OCI-LY3 (cell line): Measurements from ENCODE around the gene PAX6.

ENCODE experiments used
- H2AFZ ChIP-seq: fragments of 200-600, 300-600 bp; shearing (Covaris generic); 2 replicates; pipeline ENCODE4 v1.6.0; 2014; ENCODE audit warnings: antibody characterized with exemption, low read depth, low read length
- H3K27ac ChIP-seq: fragments of 200-600, 300-600 bp; sonication (generic); 2 replicates; pipeline ENCODE4 v1.5.1; 2014; ENCODE audit warnings: mild to moderate bottlenecking, low read length, moderate library complexity, mixed read lengths
- H3K27me3 ChIP-seq: fragments of 200-600, 300-600 bp; sonication (generic); 2 replicates; pipeline ENCODE4 v1.6.1; 2014; ENCODE audit warnings: low read depth, low read length, mixed read lengths
- H3K36me3 ChIP-seq: fragments of 200-600, 300-600 bp; sonication (generic); replicated peaks from 2 replicates; pipeline ENCODE3; 2014; ENCODE audit warnings: low read depth, low read length, mixed read lengths
- H3K4me1 ChIP-seq: fragments of 300-600, 200-600 bp; sonication (generic); 2 replicates; pipeline ENCODE4 v1.6.1; 2014; ENCODE audit warnings: low read length, mixed read lengths
- H3K4me2 ChIP-seq: fragments of 200-600, 300-600 bp; sonication (generic); 2 replicates; pipeline ENCODE4 v1.6.1; 2014; ENCODE audit warnings: low read length, mixed read lengths
- H3K4me3 ChIP-seq: fragments of 300-600, 200-600 bp; sonication (generic); 2 replicates; pipeline ENCODE4 v1.5.1; 2014; ENCODE audit warnings: antibody characterized with exemption, mild to moderate bottlenecking, low read length, moderate library complexity
- H3K79me2 ChIP-seq: fragments of 300-600, 200-600 bp; shearing (Covaris generic); 2 replicates; pipeline ENCODE4 v1.6.1; 2014; ENCODE audit warnings: mild to moderate bottlenecking, low read length, mixed read lengths
- H3K9ac ChIP-seq: fragments of 300-600, 200-600 bp; shearing (Covaris generic); 2 replicates; pipeline ENCODE4 v1.6.0; 2014; ENCODE audit warnings: mild to moderate bottlenecking, low read length, moderate library complexity
- H3K9me3 ChIP-seq: fragments of 200-600, 300-600 bp; shearing (Covaris generic); 2 replicates; pipeline ENCODE4 v1.6.1; 2014; ENCODE audit warnings: low read length, mixed read lengths; ENCODE audit not compliant: insufficient read depth
- H4K20me1 ChIP-seq: fragments of 200-600, 300-600 bp; sonication (generic); 2 replicates; pipeline ENCODE4 v1.6.1; 2016; ENCODE audit warnings: low read length, mixed read lengths; ENCODE audit not compliant: insufficient read depth
- EZH2phosphoT487 ChIP-seq: fragments of 200-600 bp; shearing (Covaris generic); IDR thresholded peaks from 2 replicates; pipeline ENCODE4 v1.6.1; 2018; ENCODE audit warnings: antibody characterized with exemption, mixed run types, low read depth
- TF ChIP-seq, protein P1 (sequence below): fragments of 200-600, 300-600 bp; sonication (generic); IDR thresholded peaks from 2 replicates; pipeline ENCODE4 v1.5.1; 2014; ENCODE audit warnings: antibody characterized with exemption, low read length, low read depth

Gene PAX6

DNA sequence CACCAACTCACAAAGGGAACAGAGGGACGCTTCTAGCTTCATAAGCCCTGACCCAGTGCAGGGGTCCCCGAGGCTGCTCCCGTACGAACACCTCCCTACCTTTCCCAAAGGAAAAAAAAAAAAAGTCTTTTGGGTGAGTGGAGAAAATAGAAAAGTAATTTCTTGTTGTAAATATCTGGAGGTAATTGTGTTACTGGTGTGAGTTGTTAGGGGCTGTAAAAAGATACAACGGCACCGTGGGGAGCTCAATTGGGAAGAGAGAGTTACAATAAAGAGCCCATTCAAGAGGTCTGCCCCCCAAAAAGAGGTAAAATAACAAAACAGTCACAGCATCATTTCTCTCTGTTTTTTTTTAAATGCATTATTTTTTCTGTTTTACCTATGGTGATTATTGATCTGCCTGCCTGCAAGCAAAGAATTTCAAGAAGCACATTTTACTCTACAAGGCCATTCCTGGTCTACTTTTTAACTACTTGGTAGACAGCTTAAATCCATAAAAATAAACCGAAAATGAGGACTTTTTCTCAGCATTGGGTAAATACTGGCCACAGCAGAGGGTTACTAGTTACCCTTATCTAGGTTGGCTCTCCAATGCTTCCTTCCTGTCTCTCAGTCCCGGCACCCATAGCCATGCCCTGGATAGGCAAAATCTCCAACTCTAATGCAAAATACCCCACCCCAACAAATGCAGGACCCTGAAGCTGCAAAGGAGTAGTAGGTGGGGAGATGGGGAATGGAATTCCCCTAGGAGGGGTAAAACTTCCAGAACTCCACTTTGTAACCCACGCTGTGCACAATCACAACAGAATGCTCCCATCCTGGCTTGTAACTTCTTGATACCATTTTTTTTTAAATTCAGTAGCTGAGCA is 3.1 kb downstream of the PAX6 start:
- Histone ChIP-seq H3K4me3 (no peak overlapping the region), H3K9me3 (no peaks in the 10 kb centered on the region), H3K4me2 (no peak overlapping the region), H4K20me1 (no peaks in the 10 kb centered on the region), H3K9ac (no peak overlapping the region), H3K27ac (no peak overlapping the region), H3K4me1 (no peaks in the 10 kb centered on the region), H3K36me3 (no peaks in the 10 kb centered on the region), H3K27me3 (no peaks in the 10 kb centered on the region; the same call in 1 of the 2 replicates), H3K79me2 (no peaks in the 10 kb centered on the region), H2AFZ (no peak overlapping the region)
- no peak for TF ChIP-seq EZH2phosphoT487
- TF ChIP-seq, protein P1, sequence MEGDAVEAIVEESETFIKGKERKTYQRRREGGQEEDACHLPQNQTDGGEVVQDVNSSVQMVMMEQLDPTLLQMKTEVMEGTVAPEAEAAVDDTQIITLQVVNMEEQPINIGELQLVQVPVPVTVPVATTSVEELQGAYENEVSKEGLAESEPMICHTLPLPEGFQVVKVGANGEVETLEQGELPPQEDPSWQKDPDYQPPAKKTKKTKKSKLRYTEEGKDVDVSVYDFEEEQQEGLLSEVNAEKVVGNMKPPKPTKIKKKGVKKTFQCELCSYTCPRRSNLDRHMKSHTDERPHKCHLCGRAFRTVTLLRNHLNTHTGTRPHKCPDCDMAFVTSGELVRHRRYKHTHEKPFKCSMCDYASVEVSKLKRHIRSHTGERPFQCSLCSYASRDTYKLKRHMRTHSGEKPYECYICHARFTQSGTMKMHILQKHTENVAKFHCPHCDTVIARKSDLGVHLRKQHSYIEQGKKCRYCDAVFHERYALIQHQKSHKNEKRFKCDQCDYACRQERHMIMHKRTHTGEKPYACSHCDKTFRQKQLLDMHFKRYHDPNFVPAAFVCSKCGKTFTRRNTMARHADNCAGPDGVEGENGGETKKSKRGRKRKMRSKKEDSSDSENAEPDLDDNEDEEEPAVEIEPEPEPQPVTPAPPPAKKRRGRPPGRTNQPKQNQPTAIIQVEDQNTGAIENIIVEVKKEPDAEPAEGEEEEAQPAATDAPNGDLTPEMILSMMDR, result no peak

DNA sequence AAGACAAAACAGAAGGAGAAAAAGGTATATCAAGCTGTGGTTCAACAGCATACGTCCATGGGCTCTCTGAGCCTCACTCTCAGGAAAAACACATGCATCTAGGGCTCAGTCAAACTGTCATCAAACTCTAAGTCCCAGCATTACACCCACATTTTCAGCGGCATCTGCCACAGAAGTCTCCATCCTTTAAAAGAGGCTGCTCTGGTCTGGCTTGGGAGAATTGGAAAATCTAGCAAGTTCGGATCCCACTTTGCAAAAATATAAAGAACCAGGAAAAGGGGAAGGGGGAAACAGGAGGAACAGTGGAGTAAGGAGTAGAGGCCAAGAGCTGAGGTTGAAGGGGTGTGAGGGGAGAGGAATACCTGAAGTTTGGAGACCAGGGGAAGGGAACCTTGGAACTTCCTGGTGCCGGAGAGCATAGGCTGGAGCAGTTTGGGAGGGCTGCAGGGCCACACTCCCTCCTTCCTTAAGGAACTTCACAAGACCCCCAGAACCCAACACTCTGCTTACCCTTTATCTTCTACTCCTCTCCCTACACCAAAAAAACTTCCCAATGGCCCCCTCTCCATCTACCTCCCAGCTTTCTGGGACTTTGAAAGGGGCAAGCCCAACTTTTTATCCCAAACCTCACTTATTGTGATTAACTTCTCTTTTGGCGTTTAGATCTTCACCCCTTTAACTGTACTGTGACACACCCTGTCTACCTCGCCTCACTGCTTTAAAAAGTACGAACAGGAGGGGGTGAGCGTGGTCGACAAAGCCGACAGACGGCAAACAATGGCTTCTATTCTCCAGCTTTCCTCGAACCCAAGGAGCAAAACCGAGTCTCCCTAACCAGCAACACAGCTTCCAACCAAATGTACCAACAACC is 4.0 kb downstream of the PAX6 start:
- TF ChIP-seq EZH2phosphoT487, result no peak
- TF ChIP-seq, protein P1, result no peak
- H3K27ac ChIP-seq, result no peak overlapping the region
- H3K9ac ChIP-seq, result no peak overlapping the region
- H3K4me2 ChIP-seq, result no peak overlapping the region
- no peaks in the 10 kb centered on the region for H4K20me1 ChIP-seq
- H3K4me1 ChIP-seq, result no peaks in the 10 kb centered on the region
- no peaks in the 10 kb centered on the region; the same call in 1 of the 2 replicates for H3K27me3 ChIP-seq
- H3K4me3 ChIP-seq, result no peak overlapping the region
- no peak overlapping the region for H2AFZ ChIP-seq
- no peaks in the 10 kb centered on the region for H3K79me2 ChIP-seq
- no peaks in the 10 kb centered on the region for H3K9me3 ChIP-seq
- no peaks in the 10 kb centered on the region for H3K36me3 ChIP-seq

- TF ChIP-seq, protein P1, result no peak
- no peak for TF ChIP-seq EZH2phosphoT487
- H3K9ac ChIP-seq, result no peak overlapping the region
- no peaks in the 10 kb centered on the region for H3K79me2 ChIP-seq
- no peak overlapping the region for H3K4me2 ChIP-seq
- H3K4me3 ChIP-seq, result no peak overlapping the region
- H3K27me3 ChIP-seq, result no peaks in the 10 kb centered on the region; the same call in 1 of the 2 replicates
- H2AFZ ChIP-seq, result no peak overlapping the region
- no peaks in the 10 kb centered on the region for H3K36me3 ChIP-seq
- H3K9me3 ChIP-seq, result no peaks in the 10 kb centered on the region
- no peaks in the 10 kb centered on the region for H3K4me1 ChIP-seq
- H3K27ac ChIP-seq, result no peak overlapping the region
- H4K20me1 ChIP-seq, result no peaks in the 10 kb centered on the region
Observed at GRCh38 chr11:31806186-31806927, 4.8 kb downstream of the PAX6 start.
